IgD-negative memory B cell (primary cell): ENCODE measurements around the gene FGFR3. TPM values are rescaled to one million over a fixed set of nuclear protein-coding genes. Genes with fewer than 3 reads are reported as not detected.

ENCODE experiments used
- H3K27ac Mint-ChIP-seq, 3 donors: one replicate each; pipeline ENCODE4 v1.8.0; 2020 to 2022; ENCODE audit warnings: mild to moderate bottlenecking in 3 of 3, mixed read lengths in 3 of 3, moderate library complexity in 1 of 3
- H3K27me3 Mint-ChIP-seq: one replicate; pipeline ENCODE4 v1.8.0; 2021; ENCODE audit warnings: mixed read lengths
- H3K36me3 Mint-ChIP-seq: one replicate; pipeline ENCODE4 v1.8.0; 2020; ENCODE audit warnings: mild to moderate bottlenecking, mixed read lengths
- H3K4me1 Mint-ChIP-seq, 3 donors: one replicate each; pipeline ENCODE4 v1.8.0; 2020 to 2022; ENCODE audit warnings: mixed read lengths in 3 of 3, mild to moderate bottlenecking in 1 of 3
- H3K4me3 Mint-ChIP-seq, 4 donors: one replicate each; pipeline ENCODE4 v1.8.0; 2020 to 2022; ENCODE audit warnings: mild to moderate bottlenecking in 4 of 4, mixed read lengths in 4 of 4, moderate library complexity in 3 of 4
- H3K9me3 Mint-ChIP-seq, 3 donors: one replicate each; pipeline ENCODE4 v1.8.0; 2020 to 2021; ENCODE audit warnings: mixed read lengths in 3 of 3, mild to moderate bottlenecking in 1 of 3
- polyA plus RNA-seq: library from polyadenylated mRNA; unstranded; fragments of 300-500 nt; fragmentation: Illumina TruSeq; gene quantifications from one replicate; pipeline ENCODE4 v1.2.3, GENCODE V29; 2021

Gene FGFR3
- polyA plus RNA-seq, 1 donor from 2014 or later, result 0.45 TPM

DNA sequence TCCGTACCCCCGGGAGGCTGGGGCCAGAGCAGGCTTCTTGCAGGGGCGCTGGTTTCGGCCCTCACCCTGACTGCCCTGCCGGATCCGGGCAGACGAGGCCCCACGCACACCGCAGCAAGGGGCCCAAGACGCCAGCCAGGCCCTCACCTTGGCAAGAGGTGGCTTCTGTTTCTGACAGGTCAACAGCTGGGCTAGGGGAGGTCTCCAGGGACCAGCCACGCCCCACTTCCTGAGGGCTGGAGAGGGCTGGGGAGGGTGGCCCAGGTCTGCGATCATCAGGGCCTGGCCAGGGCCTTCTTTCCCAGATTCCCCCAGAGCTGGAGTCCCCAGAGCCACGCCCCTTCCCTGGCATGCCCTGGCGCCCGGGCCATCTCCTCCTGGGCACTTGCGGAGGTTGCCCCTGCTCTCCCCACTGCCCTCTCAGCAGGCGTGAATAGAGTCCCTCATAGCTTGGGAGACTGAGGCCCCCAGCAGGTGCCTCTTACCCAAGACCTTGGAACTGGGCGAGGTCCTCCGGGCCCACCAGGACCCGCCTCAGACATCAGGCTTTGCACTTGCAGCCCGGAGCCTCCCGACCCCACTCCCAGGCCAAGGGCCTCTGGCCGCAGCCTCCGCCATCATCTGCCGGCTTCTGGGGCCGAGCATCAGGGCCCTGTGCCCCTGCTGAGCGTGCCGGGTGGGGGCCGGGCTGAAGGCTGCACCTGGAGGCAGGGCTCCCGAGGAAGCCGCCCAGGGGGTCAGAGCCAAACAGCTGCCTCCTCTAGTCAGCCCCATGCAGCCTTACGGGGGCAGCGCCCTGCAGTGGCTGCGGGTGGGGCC is 6.3 kb upstream of the FGFR3 start:
- peaks cover 0 to 6% (median 0%) of the 10 kb centered on the region in 3 donors for H3K4me1 Mint-ChIP-seq
- no peak overlapping the region for H3K27ac Mint-ChIP-seq
- peak overlapping the region in 1 of 4 donors; percentile 23 for H3K4me3 Mint-ChIP-seq
- H3K9me3 Mint-ChIP-seq, result no peaks in the 10 kb centered on the region
- H3K27me3 Mint-ChIP-seq, result no peaks in the 10 kb centered on the region
- H3K36me3 Mint-ChIP-seq, result no peaks in the 10 kb centered on the region

DNA sequence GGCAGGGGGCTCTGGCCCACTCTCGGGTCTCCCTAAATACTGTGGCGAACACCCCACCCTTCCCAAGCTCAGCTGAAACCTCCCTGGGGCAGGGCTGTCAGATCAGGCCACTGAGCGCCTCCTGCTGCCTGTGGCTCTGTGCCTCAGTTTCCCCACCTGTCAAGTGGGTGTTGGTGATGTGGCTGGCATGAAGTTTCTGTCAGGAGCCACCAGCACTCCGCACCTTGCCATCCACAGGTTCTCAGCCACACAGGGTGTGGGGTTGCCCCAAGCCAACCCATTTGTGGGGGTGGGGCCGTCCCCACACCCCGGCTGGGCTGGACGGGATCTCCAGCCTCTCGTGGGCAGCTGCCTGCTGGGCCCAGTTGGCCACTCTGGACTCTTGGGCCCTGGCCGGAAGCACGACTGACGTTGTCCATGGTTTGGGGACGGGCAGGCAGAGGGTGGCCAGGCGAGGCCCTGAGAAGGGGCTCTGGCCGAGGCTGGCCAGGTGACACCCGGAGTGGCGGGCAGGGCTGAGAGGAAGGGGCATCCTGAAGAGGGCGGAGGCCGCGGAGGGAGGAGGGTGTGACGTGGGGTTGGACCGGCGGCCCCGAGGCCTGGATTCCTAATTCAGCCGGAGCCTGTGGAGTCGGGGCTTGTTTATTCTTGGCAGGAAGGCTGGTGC is 5.5 kb upstream of the FGFR3 start:
- peaks cover 0 to 6% (median 0%) of the 10 kb centered on the region in 3 donors for H3K4me1 Mint-ChIP-seq
- H3K27ac Mint-ChIP-seq, result no peak overlapping the region
- no peaks in the 10 kb centered on the region for H3K36me3 Mint-ChIP-seq

DNA sequence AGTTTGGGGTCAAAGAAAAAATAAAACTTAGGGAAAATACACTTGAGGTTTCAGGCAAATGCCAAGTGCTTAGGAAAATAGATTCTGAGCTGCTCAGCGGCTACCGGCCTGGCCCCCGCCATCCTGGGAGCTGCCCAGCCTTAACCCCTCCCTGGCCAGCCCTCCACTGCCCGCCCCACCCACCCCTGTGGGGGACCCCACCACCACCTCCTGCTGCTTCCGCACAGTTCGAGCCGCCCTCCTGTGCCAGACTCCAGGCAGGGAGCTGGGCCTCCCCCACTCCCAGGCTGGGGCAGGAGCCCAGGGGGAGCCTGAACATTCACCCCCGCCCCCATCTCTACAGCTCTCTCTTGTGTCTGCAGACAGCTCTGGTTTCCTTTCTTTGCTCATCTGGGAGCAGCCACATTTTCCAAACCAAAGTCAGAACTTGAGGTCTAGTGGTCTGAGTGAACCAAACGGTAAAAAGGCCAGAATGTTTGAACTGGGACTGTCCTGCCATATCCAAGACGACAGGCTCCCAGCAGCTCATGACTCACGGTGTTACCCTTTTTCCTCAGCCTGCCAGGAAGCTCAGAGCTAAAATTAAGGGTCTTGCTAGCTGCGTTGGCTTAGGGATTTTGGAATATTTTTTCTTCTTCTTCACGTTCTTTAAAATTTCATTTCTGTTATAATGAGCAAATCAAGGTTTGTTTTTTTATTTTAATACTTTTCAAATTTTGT is 4.7 kb upstream of the FGFR3 start:
- Mint-ChIP-seq H3K27me3 (no peaks in the 10 kb centered on the region), H3K4me1 (peaks cover 0 to 6% (median 0%) of the 10 kb centered on the region in 3 donors), H3K9me3 (no peaks in the 10 kb centered on the region), H3K27ac (no peak overlapping the region), H3K36me3 (no peaks in the 10 kb centered on the region), H3K4me3 (peak overlapping the region in 1 of 4 donors; percentile 39)

More for the DNA sequence above, 5.5 kb upstream of the FGFR3 start:
- Mint-ChIP-seq H3K27me3 (no peaks in the 10 kb centered on the region), H3K9me3 (no peaks in the 10 kb centered on the region), H3K4me3 (no peak overlapping the region)

DNA sequence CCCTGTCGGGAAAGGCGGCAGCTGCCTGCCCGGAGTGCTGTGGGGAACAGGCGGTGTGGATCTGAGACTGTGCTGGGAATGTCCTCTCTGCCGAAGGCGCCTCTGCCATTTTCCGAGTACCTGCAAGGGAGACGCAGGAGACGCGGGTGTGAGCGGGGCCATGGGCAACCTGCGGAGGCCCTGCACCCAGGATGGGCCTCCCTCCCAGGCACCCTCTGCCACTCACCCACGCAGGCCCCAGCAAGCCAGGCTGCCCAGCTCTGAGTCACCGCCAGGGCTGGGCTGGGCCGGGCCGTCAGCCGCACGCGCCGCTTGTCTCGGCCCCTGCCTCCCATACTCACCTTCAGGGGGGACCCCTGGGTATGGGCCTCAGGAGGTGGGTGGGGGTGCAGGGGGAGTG is 3.5 kb upstream of the FGFR3 start:
- peaks cover 0 to 6% (median 0%) of the 10 kb centered on the region in 3 donors for H3K4me1 Mint-ChIP-seq
- H3K36me3 Mint-ChIP-seq, result no peaks in the 10 kb centered on the region
- no peaks in the 10 kb centered on the region for H3K9me3 Mint-ChIP-seq
- H3K27me3 Mint-ChIP-seq, result no peaks in the 10 kb centered on the region
- no peak overlapping the region for H3K4me3 Mint-ChIP-seq
- no peak overlapping the region for H3K27ac Mint-ChIP-seq

DNA sequence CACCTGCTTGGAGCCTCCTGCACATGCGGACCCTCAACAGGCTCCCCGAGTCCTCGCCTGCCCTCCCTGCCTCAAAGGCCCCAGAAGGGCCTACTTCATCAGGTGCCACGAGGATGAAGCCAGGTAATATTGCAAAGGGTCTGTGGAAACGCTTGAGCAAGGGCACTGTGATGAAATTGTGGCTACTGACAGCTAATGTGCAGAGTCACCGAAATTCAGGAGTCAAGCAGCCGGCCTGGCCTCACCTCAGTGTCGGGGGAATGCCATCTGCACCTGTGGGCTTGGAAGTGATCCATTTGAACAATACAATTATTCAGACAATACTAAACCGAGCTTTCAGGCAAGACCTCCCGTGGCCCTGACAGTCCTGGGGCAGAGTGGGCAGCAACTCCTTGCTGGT is 3.1 kb upstream of the FGFR3 start:
- Mint-ChIP-seq H3K4me3 (peak overlapping the region in 1 of 4 donors; percentile 73), H3K27me3 (no peaks in the 10 kb centered on the region), H3K9me3 (no peaks in the 10 kb centered on the region), H3K27ac (no peak overlapping the region), H3K4me1 (peaks cover 0 to 6% (median 0%) of the 10 kb centered on the region in 3 donors), H3K36me3 (no peaks in the 10 kb centered on the region)

DNA sequence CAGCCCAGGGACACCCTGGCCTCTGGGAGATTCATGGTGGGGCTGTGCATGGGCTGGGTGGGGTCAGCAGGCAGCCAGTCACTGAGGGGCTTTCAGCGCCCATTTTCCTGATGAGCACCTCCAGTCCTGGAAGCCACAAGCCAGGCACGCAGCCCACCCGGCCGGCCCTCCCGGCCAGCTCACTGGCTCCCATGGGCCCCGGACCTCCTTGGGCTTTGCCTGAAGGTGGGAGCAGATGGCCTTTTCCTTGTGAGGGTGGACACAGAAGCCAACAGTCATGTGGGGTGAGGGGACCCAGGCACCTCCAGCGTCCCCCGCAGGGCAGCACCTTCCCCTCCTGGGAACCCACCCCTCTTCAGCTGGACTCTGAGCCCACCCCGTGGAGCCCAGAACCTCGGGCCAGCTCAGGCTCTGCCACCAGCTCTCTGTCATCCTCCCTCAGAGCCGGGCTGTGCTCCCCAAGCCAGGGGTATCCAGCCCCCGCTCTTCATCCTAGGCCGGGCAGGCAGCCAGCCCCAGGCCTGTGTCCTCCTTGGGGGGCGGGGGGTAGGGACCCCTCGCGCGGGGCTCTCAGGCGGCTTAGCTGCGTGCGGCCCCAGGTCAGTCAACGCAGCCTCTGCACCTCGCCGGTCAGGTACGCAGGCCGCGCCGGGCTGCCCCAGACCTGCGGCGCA is 798 bp upstream of the FGFR3 start:
- H3K27me3 Mint-ChIP-seq, result peaks cover 10% of the 10 kb centered on the region
- no peak overlapping the region for H3K27ac Mint-ChIP-seq
- H3K9me3 Mint-ChIP-seq, result no peaks in the 10 kb centered on the region
- H3K36me3 Mint-ChIP-seq, result no peaks in the 10 kb centered on the region
- H3K4me1 Mint-ChIP-seq, result peaks cover 0 to 6% (median 0%) of the 10 kb centered on the region in 3 donors
- peak overlapping the region; percentile 59 to 85 (median 79) for H3K4me3 Mint-ChIP-seq

DNA sequence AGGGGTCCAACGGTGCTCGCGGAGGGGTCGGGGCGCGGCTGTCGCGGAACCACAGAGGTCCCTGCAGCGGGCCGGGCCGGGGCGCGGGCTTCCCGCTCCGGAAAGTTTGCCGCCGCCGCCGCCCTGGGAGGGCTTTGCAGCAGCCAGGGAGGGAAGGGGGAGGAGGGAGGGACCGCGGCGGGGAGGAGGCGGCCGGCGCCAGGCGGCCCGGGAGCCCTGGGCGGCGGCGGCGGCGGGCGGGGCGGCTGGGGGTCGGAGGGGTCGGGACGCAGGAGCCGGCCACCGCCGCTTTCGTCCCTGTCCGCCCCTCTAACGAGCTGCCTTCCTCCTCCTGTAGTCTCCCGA is 375 bp downstream of the FGFR3 start:
- peaks cover 0 to 6% (median 0%) of the 10 kb centered on the region in 3 donors for H3K4me1 Mint-ChIP-seq
- no peak overlapping the region for H3K4me3 Mint-ChIP-seq
- no peaks in the 10 kb centered on the region for H3K36me3 Mint-ChIP-seq
- H3K9me3 Mint-ChIP-seq, result no peaks in the 10 kb centered on the region
- peaks cover 12% of the 10 kb centered on the region for H3K27me3 Mint-ChIP-seq
- no peak overlapping the region for H3K27ac Mint-ChIP-seq

DNA sequence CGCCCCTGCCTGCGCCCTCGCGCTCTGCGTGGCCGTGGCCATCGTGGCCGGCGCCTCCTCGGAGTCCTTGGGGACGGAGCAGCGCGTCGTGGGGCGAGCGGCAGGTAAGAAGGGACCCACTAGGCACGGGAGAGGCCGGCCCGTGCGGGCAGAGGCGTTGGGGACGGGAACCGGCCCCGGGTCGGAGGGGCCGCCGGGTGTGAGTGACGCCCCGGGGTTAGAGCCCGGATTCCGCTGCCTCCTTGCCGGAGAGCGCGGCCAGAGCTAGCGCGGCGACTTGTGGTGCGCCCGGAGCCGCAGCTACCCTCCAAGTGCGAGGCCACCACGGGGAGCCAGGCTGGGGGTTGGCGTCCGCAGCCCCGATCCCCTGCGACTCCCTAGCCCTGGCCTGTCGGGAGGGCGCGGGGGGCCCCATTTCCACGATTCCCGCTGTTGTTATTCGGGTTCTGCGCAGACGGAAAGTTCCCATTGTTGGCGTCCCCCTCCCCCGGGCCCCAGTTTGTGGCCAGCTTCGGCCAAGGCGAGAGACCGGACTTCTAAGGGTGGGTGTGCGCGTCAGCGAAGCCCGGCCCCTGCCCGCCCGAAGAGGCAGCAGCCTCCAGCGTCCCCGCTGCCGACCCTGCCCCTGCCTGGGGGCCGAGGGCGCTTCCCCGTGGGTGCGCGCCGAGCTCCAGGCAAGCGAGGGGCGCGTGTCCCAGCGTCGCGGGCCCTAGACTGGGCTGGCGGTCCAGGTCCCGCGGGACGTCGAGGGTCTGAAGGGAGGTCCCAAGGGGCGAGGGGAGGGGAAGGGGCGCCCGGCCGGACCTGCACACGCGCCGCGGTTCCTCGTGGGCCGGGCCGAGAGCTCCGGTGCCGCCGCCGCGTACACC is 1.1 kb downstream of the FGFR3 start:
- H3K27ac Mint-ChIP-seq, result no peak overlapping the region
- no peaks in the 10 kb centered on the region for H3K36me3 Mint-ChIP-seq
- H3K9me3 Mint-ChIP-seq, result no peaks in the 10 kb centered on the region
- peak overlapping the region in 3 of 4 donors; percentile 12 to 54 (median 22) for H3K4me3 Mint-ChIP-seq
- peaks cover 14% of the 10 kb centered on the region for H3K27me3 Mint-ChIP-seq
- H3K4me1 Mint-ChIP-seq, result peaks cover 0 to 6% (median 0%) of the 10 kb centered on the region in 3 donors

DNA sequence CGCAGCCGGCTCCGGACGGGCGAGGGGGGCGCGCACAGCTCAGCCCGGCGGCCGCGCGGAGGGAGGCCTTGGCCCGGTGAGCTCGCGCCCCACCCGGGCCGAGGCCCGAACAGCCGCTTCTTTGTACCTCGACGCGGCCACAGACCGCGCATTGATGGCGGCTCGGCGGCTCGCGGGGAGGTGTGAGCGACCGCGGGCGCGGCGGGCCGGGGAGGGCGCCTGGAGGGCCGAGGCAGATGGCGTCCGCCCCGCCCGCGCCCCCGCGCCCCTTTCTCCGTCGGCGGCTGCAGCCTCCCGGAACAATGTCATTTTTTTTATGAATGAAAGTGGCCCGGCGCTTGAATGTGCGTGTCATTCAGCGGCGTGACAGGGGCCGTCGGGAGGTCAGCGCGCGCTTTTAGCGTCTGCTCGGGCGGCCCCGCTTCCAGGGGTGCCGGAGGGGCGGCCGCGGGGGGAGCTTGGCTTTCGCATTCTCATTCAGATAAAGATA is 1.8 kb downstream of the FGFR3 start:
- Mint-ChIP-seq H3K27me3 (peaks cover 14% of the 10 kb centered on the region), H3K4me1 (peaks cover 0 to 6% (median 0%) of the 10 kb centered on the region in 3 donors), H3K36me3 (no peaks in the 10 kb centered on the region), H3K4me3 (peak overlapping the region in 1 of 4 donors; percentile 72), H3K27ac (no peak overlapping the region), H3K9me3 (no peaks in the 10 kb centered on the region)

DNA sequence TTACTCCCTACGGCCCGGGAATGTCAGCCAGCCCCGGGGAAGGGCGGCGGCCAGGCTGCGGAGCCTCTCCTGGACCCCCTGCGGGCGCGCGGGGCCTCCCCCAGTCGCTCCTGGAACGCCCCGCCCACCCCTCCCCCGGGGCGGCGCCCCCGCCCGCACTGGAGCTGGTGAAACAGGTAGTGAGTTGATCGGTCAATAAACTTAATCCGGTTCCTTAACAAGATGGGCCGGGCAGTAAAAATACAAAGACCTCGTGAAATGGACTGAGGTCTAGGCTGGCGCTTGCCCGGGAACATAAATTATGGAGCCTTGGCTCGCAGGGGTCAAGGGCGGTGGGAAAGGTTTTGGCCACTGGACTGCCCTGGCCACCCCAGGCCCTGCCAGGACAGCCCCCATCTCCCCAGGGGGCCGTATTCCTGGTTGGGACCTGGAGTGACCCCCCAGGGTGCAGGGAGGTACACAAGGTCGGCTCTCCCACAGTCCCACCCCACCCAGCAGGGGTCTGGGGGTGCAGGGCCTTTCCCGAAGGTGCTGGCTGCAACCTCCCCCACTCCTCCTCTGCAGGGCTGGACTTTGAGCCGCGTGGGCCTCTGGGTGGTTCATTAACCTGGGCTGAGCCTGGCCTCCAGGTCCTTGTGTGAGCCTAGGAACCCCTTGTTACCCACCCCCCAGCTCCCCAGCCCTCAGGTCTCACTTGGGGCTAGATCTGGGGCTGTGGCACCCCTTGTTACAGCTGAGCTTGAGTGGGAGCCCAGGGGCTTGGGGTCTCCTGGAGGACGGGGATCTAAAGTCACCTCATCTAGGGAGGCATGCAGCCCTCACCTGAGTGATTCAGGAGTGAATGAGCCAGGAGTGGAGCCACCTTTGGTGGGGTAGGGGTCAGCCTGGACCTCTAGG is 2.5 kb downstream of the FGFR3 start:
- H3K27me3 Mint-ChIP-seq, result peaks cover 14% of the 10 kb centered on the region
- no peak overlapping the region for H3K27ac Mint-ChIP-seq
- H3K36me3 Mint-ChIP-seq, result no peaks in the 10 kb centered on the region
- no peaks in the 10 kb centered on the region for H3K9me3 Mint-ChIP-seq
- peaks cover 0 to 5% (median 0%) of the 10 kb centered on the region in 3 donors for H3K4me1 Mint-ChIP-seq
- no peak overlapping the region for H3K4me3 Mint-ChIP-seq

DNA sequence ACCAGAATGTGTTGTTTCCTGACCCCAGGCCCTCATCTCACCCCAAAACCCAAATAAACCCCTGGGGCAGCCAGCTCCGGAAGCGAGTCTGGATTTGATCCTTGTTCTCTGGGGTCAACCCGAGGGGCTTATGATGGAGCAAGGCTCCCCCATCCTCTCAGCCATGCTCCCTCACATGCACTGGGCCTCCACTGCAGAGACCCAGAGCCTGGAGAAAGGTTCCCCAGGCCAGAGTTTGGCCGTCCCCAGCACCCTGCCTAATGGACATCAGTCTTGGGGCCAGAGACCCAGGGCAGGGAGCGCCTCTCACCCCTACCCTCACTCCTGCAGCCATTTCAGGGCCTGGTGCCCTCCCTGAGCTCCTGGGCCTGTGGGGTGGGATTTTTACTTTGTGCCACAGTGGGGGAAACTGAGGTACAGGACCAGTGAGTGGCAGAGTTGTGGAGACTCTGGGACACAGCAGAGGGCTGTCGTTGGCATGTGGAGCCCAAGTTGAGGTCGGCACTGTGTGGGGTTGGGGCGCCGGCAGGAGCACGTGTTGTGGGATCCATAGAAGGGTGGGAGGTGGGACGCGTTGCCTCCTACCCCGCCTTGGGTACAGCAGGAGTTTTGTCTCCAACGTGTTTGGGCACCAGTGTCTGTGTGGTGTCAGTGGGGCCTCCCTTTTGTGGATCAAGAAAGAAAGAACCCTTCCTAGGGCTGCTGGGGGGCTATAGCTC is 3.6 kb downstream of the FGFR3 start:
- H3K36me3 Mint-ChIP-seq, result no peaks in the 10 kb centered on the region
- H3K27me3 Mint-ChIP-seq, result peaks cover 14% of the 10 kb centered on the region
- peak overlapping the region in 1 of 4 donors; percentile 51 for H3K4me3 Mint-ChIP-seq
- H3K9me3 Mint-ChIP-seq, result no peaks in the 10 kb centered on the region
- no peak overlapping the region for H3K27ac Mint-ChIP-seq
- H3K4me1 Mint-ChIP-seq, result no peaks in the 10 kb centered on the region

DNA sequence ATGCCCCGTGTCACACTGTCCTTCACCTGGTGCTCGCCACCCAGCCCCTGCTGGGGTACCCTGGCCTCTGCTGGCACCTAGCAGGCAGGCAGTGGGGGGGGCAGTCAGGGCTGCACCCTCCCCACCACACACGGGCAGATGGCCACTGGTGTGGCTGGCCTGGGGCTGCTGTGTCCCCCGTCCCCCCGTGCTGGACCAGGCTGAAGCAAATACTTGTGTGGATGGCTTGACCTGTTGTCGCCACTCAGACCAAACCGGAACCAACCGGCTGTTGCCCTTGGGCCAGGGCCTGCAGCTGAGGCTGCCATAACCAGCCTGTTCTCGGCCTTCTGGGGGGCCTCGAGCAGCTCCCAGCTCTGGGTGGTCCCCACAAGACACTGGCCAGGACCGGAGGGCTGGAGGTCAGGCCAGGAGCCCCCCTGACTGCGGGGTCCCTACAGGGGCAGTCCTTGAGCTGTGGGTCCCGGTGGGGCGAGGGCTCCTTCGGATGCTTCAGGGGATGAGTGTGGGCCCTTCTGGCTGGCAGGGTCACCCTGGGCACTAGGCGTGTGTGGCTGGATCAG is 4.3 kb downstream of the FGFR3 start:
- Mint-ChIP-seq H3K4me1 (no peaks in the 10 kb centered on the region), H3K9me3 (no peaks in the 10 kb centered on the region), H3K27ac (no peak overlapping the region), H3K4me3 (no peak overlapping the region), H3K36me3 (no peaks in the 10 kb centered on the region), H3K27me3 (peaks cover 14% of the 10 kb centered on the region)
